IMR-90 (cell line): ENCODE results near the gene MRE11. TPM values are rescaled to one million over a fixed set of nuclear protein-coding genes. Genes with fewer than 3 reads are reported as not detected.

Source experiments
- ATAC-seq: fragments of 200-7000 bp; cut with Tn5 transposase; 2 replicates; pipeline ENCODE4 v1.9.1; 2020; ENCODE audit warnings: low read depth, mild to moderate bottlenecking, moderate library complexity
- BruUV-seq: library from RNA; stranded (reverse); fragments of 400-500 nt; replicated peaks from 2 replicates; lab custom pipeline; 2021; lab: Mats Ljungman, UMichigan
- CTCF ChIA-PET: fragments of 300-600 bp; formaldehyde crosslinking; extraction: SDS; loops from one replicate; lab custom pipeline; 2021; ENCODE audit warnings: antibody characterized with exemption; lab: Yijun Ruan, JAX
- POLR2A ChIA-PET: fragments of 300-600 bp; sonication (Branson Sonifier 250); formaldehyde crosslinking; loops from one replicate; lab custom pipeline; 2022; ENCODE audit warnings: antibody characterized with exemption; ENCODE audit not compliant: unreplicated experiment; lab: Charles Lee
- DNase-seq: peaks from one replicate; pipeline ENCODE4 v3.0.0; 2013
- H2AFZ ChIP-seq: replicated peaks from 2 replicates; pipeline ENCODE3; 2013; ENCODE audit warnings: low read length, mild to moderate bottlenecking; ENCODE audit not compliant: poor library complexity
- H2AK5ac ChIP-seq: 2 replicates; pipeline ENCODE4 v1.6.1; 2013; ENCODE audit warnings: low read depth, low read length, inconsistent platforms
- H2AK9ac ChIP-seq: replicated peaks from 2 replicates; pipeline ENCODE3; 2013; ENCODE audit warnings: mild to moderate bottlenecking, low read depth, low read length, moderate library complexity; ENCODE audit not compliant: poor library complexity
- H2BK120ac ChIP-seq: 2 replicates; pipeline ENCODE4 v1.6.1; 2013; ENCODE audit warnings: low read depth, low read length, inconsistent platforms
- H2BK15ac ChIP-seq: 3 replicates; pipeline ENCODE4 v1.6.1; 2013; ENCODE audit warnings: low read depth, low read length, inconsistent platforms
- H2BK20ac ChIP-seq: 2 replicates; pipeline ENCODE4 v1.6.1; 2013; ENCODE audit warnings: low read depth, mild to moderate bottlenecking, inconsistent platforms, low read length, moderate library complexity
- H2BK5ac ChIP-seq: 2 replicates; pipeline ENCODE4 v1.6.1; 2013; ENCODE audit warnings: mild to moderate bottlenecking, low read depth, low read length, inconsistent platforms; ENCODE audit not compliant: poor library complexity, severe bottlenecking
- H3K14ac ChIP-seq: replicated peaks from 2 replicates; pipeline ENCODE4 v1.6.1; 2013; ENCODE audit warnings: low read depth, low read length, inconsistent platforms
- H3K18ac ChIP-seq: 2 replicates; pipeline ENCODE4 v1.6.1; 2013; ENCODE audit warnings: low read depth, low read length, control low read depth
- H3K23ac ChIP-seq: 2 replicates; pipeline ENCODE4 v1.6.1; 2013; ENCODE audit warnings: low read depth, low read length, inconsistent platforms
- H3K27ac ChIP-seq: 2 replicates; pipeline ENCODE4 v1.5.1; 2013; ENCODE audit warnings: mild to moderate bottlenecking, control low read depth, low read length; ENCODE audit not compliant: insufficient read depth
- H3K27me3 ChIP-seq: 2 replicates; pipeline ENCODE4 v1.6.1; 2013; ENCODE audit warnings: low read length; ENCODE audit not compliant: control insufficient read depth, insufficient read depth
- H3K36me3 ChIP-seq: 2 replicates; pipeline ENCODE4 v1.6.1; 2013; ENCODE audit warnings: low read length, mixed read lengths; ENCODE audit not compliant: control insufficient read depth, insufficient read depth
- H3K4ac ChIP-seq: 2 replicates; pipeline ENCODE4 v1.6.1; 2013; ENCODE audit warnings: low read depth, low read length, inconsistent platforms
- H3K4me1 ChIP-seq: 2 replicates; pipeline ENCODE4 v1.6.1; 2013; ENCODE audit warnings: low read length, mixed read lengths; ENCODE audit not compliant: control insufficient read depth, insufficient read depth
- H3K4me2 ChIP-seq: 2 replicates; pipeline ENCODE4 v1.6.1; 2013; ENCODE audit warnings: low read depth, mild to moderate bottlenecking, control low read depth, low read length, moderate library complexity
- H3K4me3 ChIP-seq: 2 replicates; pipeline ENCODE4 v1.5.1; 2013; ENCODE audit warnings: low read depth, mild to moderate bottlenecking, control low read depth, low read length, moderate library complexity; ENCODE audit not compliant: insufficient read depth
- H3K56ac ChIP-seq: 2 replicates; pipeline ENCODE4 v1.6.1; 2013; ENCODE audit warnings: low read length, inconsistent platforms; ENCODE audit not compliant: insufficient read depth; ENCODE audit errors: extremely low read depth
- H3K79me1 ChIP-seq, 2 experiments: 2 replicates each; pipeline ENCODE4 v1.6.1; 2013; ENCODE audit warnings: low read length in 2 of 2, inconsistent platforms in 1 of 2, low read depth in 1 of 2
- H3K9ac ChIP-seq: 2 replicates; pipeline ENCODE4 v1.6.1; 2013; ENCODE audit warnings: low read depth, low read length, control low read depth
- H3K9me1 ChIP-seq: 2 replicates; pipeline ENCODE4 v1.6.1; 2013; ENCODE audit warnings: low read length, inconsistent platforms; ENCODE audit not compliant: insufficient read depth
- H3K9me3 ChIP-seq: 2 replicates; pipeline ENCODE4 v1.6.1; 2013; ENCODE audit warnings: low read length; ENCODE audit not compliant: control insufficient read depth, insufficient read depth
- H4K20me1 ChIP-seq: 2 replicates; pipeline ENCODE4 v1.6.1; 2013; ENCODE audit warnings: low read length, inconsistent platforms; ENCODE audit not compliant: insufficient read depth
- H4K5ac ChIP-seq: 2 replicates; pipeline ENCODE4 v1.6.1; 2013; ENCODE audit warnings: mild to moderate bottlenecking, low read depth, low read length, control low read depth
- H4K8ac ChIP-seq, 2 experiments: 2 replicates each; pipeline ENCODE4 v1.6.1; 2013; ENCODE audit warnings: low read depth in 2 of 2, low read length in 2 of 2, control low read depth in 1 of 2, inconsistent platforms in 1 of 2
- H4K91ac ChIP-seq: 2 replicates; pipeline ENCODE4 v1.6.1; 2013; ENCODE audit warnings: low read depth, low read length, inconsistent platforms; ENCODE audit not compliant: insufficient read depth
- BHLHE40 ChIP-seq: fragments of 150-350 bp; IDR thresholded peaks from 2 replicates; pipeline ENCODE4 v1.6.1; 2016; ENCODE audit warnings: mild to moderate bottlenecking, low read depth, low read length
- CEBPB ChIP-seq: IDR thresholded peaks from 2 replicates; pipeline ENCODE4 v1.6.1; 2012; ENCODE audit warnings: low read depth, low read length, improper control_type of control experiment
- CHD1 ChIP-seq: IDR thresholded peaks from 2 replicates; pipeline ENCODE4 v1.6.1; 2012; ENCODE audit warnings: low read depth, low read length, improper control_type of control experiment
- CTCF ChIP-seq: conservative IDR thresholded peaks from 2 replicates; pipeline ENCODE4 v1.5.1; 2012; ENCODE audit warnings: mild to moderate bottlenecking, low read depth, low read length, improper control_type of control experiment
- FOS ChIP-seq: fragments of 150-350 bp; IDR thresholded peaks from 2 replicates; pipeline ENCODE4 v1.6.1; 2016; ENCODE audit warnings: low read depth, low read length
- MXI1 ChIP-seq: IDR thresholded peaks from 2 replicates; pipeline ENCODE4 v1.6.1; 2012; ENCODE audit warnings: low read depth, mild to moderate bottlenecking, low read length, moderate library complexity, borderline replicate concordance
- NFE2L2 ChIP-seq: fragments of 150-350 bp; IDR thresholded peaks from 2 replicates; pipeline ENCODE4 v1.6.1; 2016; ENCODE audit warnings: low read depth, mild to moderate bottlenecking, low read length
- POLR2A ChIP-seq: IDR thresholded peaks from 2 replicates; pipeline ENCODE4 v1.6.1; 2012; ENCODE audit warnings: mild to moderate bottlenecking, low read depth, low read length
- RCOR1 ChIP-seq: IDR thresholded peaks from 2 replicates; pipeline ENCODE4 v1.6.1; 2012; ENCODE audit warnings: mild to moderate bottlenecking, low read length, improper control_type of control experiment; ENCODE audit not compliant: insufficient replicate concordance
- SMC3 ChIP-seq: fragments of 150-350 bp; IDR thresholded peaks from 2 replicates; pipeline ENCODE4 v1.6.1; 2016; ENCODE audit warnings: low read depth, mild to moderate bottlenecking, antibody characterized with exemption, low read length, moderate library complexity
- USF2 ChIP-seq: fragments of 150-350 bp; IDR thresholded peaks from 2 replicates; pipeline ENCODE4 v1.6.1; 2017; ENCODE audit warnings: mild to moderate bottlenecking, antibody characterized with exemption, low read length, low read depth
- WGBS, 2 experiments: methylation state at CpG; one replicate each; pipeline versions ENCODE4 v1.1.5 to v1.1.7; 2013; ENCODE audit warnings: missing lambda C conversion rate in 2 of 2; ENCODE audit not compliant: insufficient read length in 1 of 2; ENCODE audit errors: extremely low coverage in 2 of 2; 5-methylcytosine and 5-hydroxymethylcytosine counted together
- dilution Hi-C: fragments of 300-500 bp; cut with HindIII; formaldehyde crosslinking; loops from one replicate; pipeline ENCODE4 v1.14.3; 2018; ENCODE audit warnings: low sequenced_read_pairs; ENCODE audit not compliant: unreplicated experiment
- in situ Hi-C: fragments of 300-500 bp; cut with MboI; formaldehyde crosslinking; loops from 3 replicates; pipeline ENCODE4 v1.14.3; 2019; ENCODE audit warnings: low sequenced_read_pairs, inconsistent platforms, mixed read lengths
- intact Hi-C: fragments of 100-400 bp; cut with micrococcal nuclease; formaldehyde crosslinking; loops from 2 replicates; pipeline ENCODE4 v1.10.0; 2022
- polyA plus RNA-seq, 3 experiments: library from polyadenylated mRNA; depleted of rRNA; stranded (reverse); fragments of >200 nt; gene quantifications; 2 replicates each; pipeline ENCODE4 v1.2.3, GENCODE V29; 2012; ENCODE audit warnings: low replicate concordance in 1 of 3
- total RNA-seq: library from RNA; depleted of rRNA; stranded (reverse); fragments of >200 nt; gene quantifications from 2 replicates; pipeline ENCODE4 v1.2.3, GENCODE V29; 2012

MRE11 gene
- total and polyA plus RNA-seq, 2 of the 4 experiments (the other 2 are of a cell fraction): 9.0 to 15.6 TPM

GRCh38 chr11:94513091-94513490 lies 19.4 kb upstream of the MRE11 start:
- no peak overlapping the region for H2AK9ac ChIP-seq
- H3K56ac ChIP-seq: no peak overlapping the region
- H2BK120ac ChIP-seq: no peak overlapping the region
- H2AFZ ChIP-seq: no peak overlapping the region
- dilution Hi-C loops (no loop called here), intact Hi-C loops (no loop called here), in situ Hi-C loops (no loop called here)
- H2AK5ac ChIP-seq: no peak overlapping the region
- no peaks in the 10 kb centered on the region for H4K20me1 ChIP-seq
- no peak overlapping the region for H3K14ac ChIP-seq
- no peak overlapping the region for H3K4me3 ChIP-seq
- DNase-seq (no peak), ATAC-seq (no peak)
- no peak overlapping the region for H3K4me2 ChIP-seq
- peaks cover 2% of the 10 kb centered on the region; the same call in 1 of the 2 replicates for H3K4me1 ChIP-seq
- H3K9me1 ChIP-seq: no peaks in the 10 kb centered on the region
- WGBS, 2 experiments: no CpG with 5 or more reads among the region's 2 CpGs
- no TSS peak for BruUV-seq
- no peak overlapping the region for H3K27ac ChIP-seq
- no peaks in the 10 kb centered on the region for H3K9me3 ChIP-seq
- no peaks in the 10 kb centered on the region for H3K36me3 ChIP-seq
- TF ChIP-seq NFE2L2 (no peak), MXI1 (no peak), CHD1 (no peak), POLR2A (no peak), RCOR1 (no peak), FOS (no peak), USF2 (no peak), CEBPB (no peak), CTCF (no peak), SMC3 (no peak), BHLHE40 (no peak)
- H2BK20ac ChIP-seq: no peak overlapping the region
- no peak overlapping the region for H3K4ac ChIP-seq
- ChIA-PET CTCF (interaction anchor here (1.1 kb wide), 2 partner anchors 8 to 618 kb away, joined by 4 read pairs; no protein-coding TSS in a partner anchor), POLR2A (no interaction called here)
- H3K9ac ChIP-seq: no peak overlapping the region
- no peak overlapping the region for H4K91ac ChIP-seq
- no peak overlapping the region for H4K5ac ChIP-seq
- no peak overlapping the region for H2BK15ac ChIP-seq
- no peak overlapping the region for H4K8ac ChIP-seq
- H3K79me1 ChIP-seq: no peaks in the 10 kb centered on the region
- H3K18ac ChIP-seq: no peak overlapping the region
- H2BK5ac ChIP-seq: no peak overlapping the region
- no peak overlapping the region for H3K23ac ChIP-seq
- peaks cover 8% of the 10 kb centered on the region for H3K27me3 ChIP-seq
